Endothelial cell of hepatic sinusoid (primary cell): ENCODE data around the gene NTM.

ENCODE experiments used
- in situ Hi-C: cut with HindIII; loops from 2 replicates; pipeline ENCODE4 v1.10.0; 2017; ENCODE audit warnings: low sequenced_read_pairs

The NTM gene

DNA sequence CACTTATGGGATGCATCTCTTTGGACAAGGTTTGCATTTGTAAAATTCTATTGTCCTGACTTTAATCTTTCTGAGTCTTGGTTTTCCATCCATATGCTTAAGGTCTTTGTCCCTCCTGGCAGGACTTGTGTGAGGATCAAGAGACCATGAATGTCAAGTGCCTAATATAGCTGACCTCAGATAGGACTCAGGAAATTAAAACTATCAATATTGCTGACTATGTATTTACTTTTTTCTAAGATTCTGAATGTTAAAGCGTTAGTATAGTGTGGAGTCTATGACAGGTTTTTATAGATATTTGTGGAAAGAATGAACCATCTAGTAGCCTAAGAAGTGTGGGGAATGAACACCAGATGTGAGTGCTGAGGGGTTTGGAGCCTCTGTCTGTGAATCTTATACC lies 637.8 kb downstream of the NTM start:
- in situ Hi-C loops, result no loop called here

DNA sequence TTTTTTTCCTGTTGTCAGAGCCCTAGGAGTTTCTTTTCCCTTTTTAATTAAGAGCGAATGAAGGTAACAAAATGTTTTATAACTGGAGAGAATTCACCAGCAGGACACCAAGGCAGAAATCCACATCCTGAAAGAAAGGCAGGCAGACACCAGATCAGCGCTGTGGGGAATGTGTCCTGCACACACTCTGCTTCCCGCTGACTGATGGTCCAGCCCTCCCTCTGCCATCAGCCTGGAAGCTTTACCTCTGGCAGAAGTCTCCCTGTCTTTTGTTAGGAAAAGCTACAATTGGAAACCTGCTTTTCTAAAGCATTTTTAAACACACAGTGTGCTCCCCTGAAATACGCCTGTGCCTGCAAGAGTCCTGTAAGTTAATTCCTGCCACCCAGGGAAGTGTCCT lies 638.5 kb downstream of the NTM start:
- in situ Hi-C loops, result no loop called here

DNA sequence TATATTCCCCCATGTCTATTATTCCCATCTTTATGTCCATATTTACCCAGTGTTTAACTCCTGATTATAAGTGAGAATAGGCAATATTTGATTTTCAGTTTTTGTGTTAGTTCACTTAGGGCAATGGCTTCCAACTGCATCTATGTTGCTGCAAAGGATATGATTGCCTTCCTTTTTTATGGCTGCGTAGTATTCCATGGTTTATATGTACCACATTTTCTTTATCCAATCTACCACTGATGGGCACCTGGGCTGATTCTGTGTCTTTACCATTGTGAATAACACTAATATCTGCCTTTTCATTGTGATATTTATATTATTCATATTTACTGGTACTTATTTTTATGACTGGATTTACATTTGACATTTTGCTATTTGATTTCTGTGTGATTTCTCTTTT lies 649.6 kb downstream of the NTM start:
- in situ Hi-C loops, result no loop called here

DNA sequence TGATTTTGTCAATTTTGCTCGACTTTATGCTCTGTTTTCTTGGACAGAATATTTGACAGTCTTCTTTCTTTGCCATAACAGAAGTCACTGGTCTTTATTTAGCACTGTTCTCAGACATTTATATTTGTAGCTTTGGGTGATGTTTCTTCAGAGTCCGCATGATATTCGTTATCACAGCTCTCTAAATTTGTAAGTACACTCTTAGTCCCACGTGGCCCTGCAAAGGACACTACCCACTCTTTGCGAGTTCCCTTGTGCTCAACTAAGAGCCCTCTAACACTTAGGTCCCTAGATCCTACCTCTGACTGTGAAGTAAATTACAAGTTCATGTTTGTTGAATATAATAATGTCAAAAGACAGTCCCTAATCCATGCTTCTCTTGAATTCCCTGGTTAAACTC lies 651.9 kb downstream of the NTM start:
- in situ Hi-C loops, result no loop called here

DNA sequence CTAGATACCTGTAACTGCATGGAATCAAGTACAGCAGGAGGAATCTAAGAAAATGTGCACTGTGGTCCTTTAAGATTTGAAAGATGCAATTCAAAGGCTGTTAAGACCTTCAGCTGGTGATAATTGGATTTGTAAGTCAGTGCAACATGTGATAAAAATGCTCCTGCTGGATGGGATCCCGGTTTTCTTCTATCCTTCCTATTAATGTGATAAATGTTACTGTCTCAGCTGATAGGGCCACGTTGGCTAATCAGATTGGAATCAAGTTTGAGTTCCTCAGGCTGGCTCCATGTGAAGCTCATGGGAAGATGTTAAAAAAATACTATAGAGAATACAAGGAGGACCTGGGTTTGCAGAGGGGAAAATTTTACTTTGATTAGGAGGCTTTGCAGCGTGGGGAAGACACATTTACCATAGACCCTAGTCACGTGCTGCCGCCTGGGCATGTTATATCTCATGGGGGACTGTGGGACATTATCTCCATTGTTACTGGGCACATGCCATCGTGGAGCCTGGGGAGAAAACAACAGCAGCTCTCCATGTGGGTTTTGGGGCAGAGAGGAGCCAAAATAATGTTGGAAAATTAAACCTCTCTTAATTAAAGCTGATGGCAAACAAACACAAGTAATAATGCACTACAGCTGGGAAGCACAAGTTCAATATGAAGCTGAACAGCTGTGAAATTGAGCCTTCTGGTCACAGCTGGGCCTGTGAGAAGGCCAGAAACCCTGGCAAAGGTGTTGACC lies 652.5 kb downstream of the NTM start:
- in situ Hi-C loops, result no loop called here

DNA sequence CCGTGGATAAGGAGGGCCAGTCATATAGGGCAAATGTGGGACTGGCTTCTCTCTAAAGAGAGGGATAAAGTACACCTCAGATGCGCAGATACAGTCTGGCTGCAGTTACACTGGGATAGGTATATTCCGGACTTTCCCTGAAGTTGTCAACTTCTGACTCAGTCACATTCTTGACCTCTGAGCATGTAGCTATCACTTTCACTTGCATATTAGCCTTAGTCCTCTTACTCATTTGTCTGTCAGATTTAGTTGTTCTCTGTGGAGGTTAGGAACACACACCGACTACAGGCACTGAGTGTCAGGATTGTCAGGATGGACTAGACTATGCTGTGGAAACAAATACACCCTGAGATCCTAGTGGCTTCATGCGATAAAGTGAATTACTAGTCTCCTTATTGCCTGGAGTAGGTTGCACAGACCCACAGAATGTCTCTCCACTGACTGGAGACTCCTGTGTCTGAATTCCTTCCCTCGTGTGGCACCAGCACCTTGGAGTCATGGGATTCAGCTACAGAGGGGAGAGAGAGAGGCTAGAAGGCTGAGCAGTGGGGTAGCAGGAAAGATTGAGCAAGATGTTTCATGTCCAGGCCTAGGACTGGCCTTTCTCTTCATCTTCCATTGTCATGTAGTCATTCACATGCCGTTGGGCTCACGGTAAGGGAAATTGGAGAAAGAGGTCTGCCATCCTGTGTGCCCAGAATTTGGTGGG lies 654.3 kb downstream of the NTM start:
- in situ Hi-C loops, result no loop called here

DNA sequence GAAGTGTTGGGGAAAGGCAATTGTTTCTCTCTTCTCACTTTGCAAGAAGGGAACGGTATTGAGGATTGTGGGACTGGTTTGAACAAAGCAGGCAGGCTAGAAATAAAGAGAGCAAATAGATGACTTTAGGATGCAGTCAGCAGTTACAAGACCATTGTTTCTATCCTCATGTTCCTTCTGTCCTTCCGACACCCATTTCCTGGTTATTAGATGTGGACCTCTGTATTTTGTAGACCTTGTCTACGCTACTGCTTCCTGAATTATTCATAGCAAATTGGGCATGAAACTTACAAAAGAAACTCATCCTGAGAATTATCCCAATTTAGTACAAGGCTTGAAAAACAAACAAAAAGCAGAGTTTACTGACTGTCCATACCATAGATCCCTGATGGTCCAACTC lies 656.3 kb downstream of the NTM start:
- in situ Hi-C loops, result no loop called here

DNA sequence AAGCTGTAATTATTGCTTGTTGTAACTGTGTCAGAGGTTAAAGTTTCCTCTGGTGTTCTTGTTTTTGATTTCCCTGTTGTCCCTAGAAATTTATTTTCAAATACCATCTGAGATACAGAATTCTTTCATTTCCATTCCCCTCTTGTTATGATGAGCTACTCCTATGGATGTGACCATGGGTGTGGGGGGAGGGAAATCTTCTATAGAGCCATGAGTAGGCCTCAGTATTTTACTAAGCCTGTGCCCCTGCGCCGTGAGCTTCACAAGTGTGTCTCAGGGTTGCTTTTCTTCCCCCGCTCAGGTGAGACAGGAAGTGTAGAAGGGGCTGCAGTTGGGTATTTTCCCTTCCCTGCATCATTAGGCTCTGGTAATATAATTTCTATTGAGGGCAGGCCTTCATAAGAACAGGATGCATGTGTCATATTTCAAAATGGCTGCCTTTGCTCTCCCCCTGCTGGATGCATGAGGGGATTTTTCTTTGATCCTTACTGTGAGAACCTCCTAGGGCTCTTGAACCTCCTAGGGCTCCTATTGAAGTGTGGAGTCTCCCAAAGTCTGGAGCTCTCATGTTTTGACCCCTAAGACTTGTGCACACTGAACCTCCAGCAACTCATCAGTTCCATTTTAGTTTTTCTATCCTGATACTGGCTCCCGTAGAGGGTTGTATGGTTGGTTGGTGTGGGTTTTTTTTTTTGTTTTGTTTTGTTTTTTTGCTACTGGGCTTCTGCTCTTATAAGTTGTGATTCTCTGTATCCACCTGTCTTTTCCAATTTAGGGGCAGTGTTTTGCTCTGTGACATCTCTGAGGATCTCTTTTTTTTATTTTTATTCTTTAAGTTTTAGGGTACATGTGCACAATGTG lies 658.2 kb downstream of the NTM start:
- in situ Hi-C loops, result no loop called here

DNA sequence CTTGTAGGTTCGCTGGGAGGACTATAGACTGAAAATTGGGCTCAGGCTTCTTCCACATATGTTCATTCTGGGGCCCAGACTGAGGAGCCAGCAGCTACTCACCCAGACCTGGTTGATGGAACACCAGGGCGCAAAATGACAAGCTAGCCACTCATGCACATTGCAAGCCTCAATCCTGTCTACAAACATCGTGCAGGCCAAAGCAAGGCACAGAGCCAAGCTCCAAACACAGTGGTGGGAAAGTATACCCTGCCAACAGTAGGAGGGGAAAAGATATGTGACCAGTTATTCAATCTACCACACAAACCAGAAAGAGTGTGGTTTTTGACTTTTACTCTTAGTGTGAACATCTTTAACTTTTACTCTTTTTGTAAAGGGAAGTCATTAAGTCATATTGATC lies 660.5 kb downstream of the NTM start:
- in situ Hi-C loops, result no loop called here

DNA sequence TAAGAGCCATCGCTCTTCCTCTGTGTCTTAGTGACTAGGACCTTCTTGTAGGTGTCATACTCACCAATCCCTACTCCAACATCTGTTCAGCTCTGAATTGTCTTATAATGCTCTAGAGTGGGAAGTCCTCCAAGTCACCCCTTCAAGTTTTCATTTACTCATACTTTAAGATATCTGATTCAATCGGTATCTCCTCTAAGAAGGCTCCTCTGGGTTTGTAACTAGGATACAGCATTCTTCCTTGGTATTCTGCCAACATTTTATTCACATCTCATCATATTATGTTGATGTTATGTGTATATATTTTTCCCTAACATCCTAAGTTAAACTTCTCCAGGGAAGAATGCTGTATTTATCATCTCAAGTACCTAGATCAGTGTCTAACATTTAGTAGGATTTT lies 662.1 kb downstream of the NTM start:
- in situ Hi-C loops, result no loop called here

DNA sequence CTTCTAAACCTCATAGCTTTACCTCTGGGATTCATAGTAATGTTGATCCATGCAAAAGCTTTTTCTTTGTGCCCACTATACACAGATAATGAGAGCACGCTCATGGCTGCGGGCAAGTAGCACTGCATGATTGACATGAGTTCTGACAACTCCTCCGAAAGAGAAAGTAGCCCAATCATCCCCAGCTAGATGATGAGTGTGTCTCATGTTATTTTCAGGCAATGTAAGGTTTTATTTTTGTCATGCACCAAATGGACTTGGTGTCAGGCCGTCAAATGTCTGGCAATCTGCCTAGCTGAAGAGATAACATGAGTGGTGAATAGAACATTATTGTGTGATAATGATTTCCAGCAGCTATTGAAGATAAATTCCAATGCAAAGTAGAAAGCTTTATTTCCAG lies 662.6 kb downstream of the NTM start:
- in situ Hi-C loops, result no loop called here

DNA sequence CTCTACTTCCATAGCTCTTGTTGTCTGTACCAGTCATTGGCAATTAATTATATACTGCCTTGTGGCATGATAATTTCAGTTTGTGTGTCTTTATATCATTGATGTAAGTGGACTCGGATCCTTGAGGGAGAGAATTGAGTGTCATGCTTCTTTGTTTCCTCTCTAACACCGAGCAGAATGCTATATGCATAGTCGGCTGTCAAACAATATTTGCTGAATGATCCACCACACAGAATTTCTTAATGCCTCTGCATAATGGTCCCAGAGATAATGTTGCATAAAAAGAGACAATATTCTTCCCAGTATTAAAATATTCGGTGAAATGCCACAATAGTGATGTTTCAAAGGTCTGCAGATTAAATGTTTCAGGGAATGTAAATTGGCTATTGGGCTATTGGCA lies 664.8 kb downstream of the NTM start:
- in situ Hi-C loops, result no loop called here

DNA sequence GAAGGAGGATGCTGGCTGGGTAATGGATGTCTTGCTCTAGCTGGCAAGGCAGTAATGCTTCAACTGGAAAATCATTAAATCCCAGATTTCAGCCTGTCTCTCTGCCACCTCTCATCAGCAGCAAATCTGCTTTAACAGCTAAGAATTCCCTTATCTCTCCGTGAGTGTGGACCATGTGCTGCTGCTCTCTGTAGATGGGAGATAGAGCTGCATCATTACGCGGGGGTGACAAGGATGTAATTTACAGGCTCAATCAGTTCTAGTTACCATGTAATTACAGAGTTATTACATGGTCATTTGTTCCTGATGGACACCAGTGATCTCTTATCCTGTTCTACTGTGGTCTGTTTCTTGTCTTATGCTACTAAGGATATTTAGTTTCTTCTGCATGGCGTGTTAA lies 665.4 kb downstream of the NTM start:
- in situ Hi-C loops, result no loop called here

DNA sequence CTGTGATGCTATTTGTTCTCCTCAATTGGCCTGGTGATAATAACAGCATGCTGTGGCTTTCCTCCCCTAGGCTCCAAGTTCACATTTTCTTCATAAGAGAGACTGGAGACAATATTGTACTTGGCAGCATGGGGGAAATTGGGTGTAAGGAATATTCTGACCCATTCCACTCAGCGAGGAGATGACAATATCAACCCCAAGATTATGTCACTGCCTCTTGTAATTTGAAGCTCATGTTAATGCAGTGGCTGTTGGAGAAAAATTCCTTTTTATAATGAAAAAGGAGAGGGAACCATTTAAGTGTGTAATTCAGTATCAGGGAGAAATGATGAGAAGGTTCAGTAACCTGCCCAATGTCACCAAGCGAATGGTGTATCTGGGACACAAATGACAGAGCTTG lies 665.8 kb downstream of the NTM start:
- in situ Hi-C loops, result no loop called here

DNA sequence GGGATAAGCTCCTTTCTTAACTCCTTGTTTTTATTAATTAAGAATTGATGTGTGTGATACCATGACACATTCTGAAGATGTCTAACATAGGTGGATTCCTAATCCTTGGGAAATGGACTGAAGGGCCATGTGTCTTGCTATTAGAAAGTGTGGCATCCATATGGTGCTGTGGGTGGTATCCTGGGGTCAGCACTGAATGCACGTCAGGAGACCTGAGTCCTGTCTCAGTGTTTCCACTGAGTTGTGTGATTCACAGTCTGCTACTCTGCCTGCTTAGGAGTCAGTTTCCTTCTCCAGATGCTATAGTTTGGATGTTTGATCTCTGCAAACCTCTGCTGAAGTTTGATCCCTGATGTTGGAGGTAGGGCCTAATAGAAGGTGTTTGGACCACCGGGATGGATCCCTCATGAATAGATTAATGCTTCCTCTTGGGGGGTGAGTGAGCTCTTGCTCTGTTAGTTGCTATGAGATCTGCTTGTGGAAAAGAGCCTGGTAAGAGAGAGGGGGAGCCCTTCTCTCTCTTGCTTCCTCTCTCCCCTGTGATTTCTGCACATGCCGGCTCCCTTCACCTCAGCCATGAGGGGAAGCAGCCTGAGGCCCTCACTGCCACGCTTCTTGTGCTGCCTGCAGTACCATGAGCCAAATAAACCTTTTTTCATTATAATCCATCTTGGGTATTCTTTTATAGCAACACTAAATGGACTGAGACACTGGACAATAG lies 666.5 kb downstream of the NTM start:
- in situ Hi-C loops, result no loop called here

DNA sequence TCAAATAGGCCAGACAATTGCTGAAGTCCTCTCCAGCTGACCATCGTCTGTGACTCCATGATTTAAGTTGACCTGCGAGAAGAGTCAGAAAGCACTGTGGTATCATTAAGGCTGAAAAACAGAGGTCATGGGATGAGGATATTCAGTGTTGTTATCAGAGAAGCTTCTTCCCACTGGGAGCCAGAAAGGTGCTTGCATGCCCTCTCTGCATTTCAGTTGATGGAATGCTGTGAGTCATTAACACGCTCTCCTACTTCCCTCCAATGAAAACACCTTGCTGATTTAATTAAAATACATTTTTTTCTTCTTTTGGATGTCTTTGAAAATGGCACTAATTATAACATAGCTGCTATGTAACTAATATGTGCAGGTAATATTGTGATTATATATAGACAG lies 667.0 kb downstream of the NTM start:
- in situ Hi-C loops, result no loop called here

DNA sequence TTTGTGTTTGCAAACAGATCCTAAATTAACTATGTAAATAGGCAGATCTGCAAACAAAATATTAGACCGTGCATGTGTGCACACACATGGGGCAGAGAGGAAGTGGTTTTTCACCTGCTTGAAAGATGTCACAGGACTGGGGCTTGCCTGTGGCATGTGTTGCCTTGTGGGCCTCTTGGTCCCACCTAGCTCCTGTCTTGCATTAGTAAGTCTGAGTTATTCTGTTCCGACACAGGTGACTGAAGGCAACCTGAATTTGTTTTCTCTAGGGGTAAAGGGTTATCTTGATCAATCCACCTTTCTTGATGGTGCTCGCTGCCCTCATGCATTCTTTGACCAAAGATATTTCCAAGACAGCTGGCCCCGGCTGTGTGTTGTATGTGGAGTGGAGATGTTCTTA lies 667.5 kb downstream of the NTM start:
- in situ Hi-C loops, result no loop called here

DNA sequence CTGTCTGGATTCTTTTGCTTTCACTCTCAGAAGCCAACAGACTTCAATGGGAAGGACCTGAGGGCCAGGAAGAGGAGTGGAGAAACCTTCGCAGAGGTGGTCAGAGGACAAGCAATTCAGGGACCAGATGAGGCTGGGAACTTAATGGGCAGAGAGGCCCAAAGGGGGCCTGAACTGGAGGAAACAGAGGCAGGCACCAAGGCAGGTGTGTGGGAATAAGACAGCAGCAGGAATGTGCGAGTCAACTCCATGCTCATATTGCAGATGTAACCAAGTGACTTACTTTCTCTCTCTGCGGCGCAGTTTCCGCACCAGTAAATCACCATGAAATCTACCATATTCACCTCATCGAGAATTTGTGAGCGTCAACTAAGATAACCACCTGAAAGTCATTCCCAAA lies 669.1 kb downstream of the NTM start:
- in situ Hi-C loops, result no loop called here

DNA sequence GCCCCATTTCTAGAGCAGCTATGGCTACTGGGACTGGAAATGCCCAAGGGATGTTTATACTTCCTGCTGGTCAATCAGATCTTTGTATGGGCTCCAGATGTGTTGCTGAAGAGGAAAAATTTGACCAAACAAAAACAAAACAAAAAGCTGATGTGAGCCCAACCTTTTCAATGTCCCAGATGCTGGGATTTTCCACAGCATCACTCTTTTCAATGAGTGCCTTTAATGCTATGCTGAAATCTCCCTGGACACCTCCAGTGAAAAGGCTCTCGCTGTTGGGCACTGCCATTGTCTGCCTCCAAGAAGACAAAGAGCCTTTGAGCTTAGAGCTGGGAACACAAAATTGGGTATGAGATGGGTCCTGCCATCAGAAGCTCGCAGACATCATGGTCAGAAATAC lies 671.9 kb downstream of the NTM start:
- in situ Hi-C loops, result no loop called here

DNA sequence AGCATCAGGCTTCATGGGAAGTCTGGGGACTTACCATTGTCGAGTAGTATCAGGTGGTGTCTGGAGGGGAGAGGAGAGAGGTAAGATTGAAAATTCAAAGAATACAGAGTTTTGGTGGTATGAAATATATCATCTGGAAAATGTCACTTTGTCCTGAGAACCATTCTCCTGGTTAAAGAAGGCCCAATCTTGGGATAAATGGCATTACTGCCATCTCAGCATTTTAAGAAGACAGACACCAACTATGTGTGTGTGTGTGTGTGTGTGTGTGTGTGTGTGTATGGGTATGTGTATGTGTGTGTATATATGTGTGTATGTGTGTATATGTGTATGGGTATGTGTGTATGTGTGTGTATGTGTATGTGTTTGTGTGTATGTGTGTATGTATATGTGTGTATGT lies 673.3 kb downstream of the NTM start:
- in situ Hi-C loops, result no loop called here

DNA sequence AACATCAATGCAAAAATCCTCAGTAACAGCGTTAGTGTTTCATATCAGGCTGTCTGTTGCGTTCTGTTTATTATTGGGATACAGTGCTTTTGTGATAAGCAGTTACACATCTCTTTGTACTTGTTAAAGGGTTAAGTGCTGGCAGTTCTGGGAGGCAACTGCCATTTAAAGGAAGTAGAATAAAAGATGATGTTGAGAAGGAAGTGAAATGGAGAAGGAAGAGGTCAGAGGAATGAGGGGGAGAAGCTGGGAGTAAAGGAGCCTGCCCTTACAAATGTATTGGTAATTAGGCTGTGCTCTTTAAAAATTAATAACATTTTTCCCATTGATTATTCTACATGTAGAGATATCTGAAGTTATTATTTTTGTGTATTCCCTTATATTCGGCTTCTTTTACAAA lies 674.7 kb downstream of the NTM start:
- in situ Hi-C loops, result no loop called here
